B cell (primary cell): Measurements from ENCODE around the gene CES3.

Experiments used
- CTCF ChIP-seq: fragments of 200-600 bp; IDR thresholded peaks from one replicate; pipeline ENCODE4 v1.8.0; 2022; ENCODE audit warnings: antibody characterized with exemption, mild to moderate bottlenecking
- EZH2 ChIP-seq: IDR thresholded peaks from 2 replicates; pipeline ENCODE4 v1.6.1; 2012; ENCODE audit warnings: borderline replicate concordance, low read depth, mild to moderate bottlenecking, moderate library complexity, low read length; ENCODE audit not compliant: insufficient read depth, poor library complexity, severe bottlenecking

DNA sequence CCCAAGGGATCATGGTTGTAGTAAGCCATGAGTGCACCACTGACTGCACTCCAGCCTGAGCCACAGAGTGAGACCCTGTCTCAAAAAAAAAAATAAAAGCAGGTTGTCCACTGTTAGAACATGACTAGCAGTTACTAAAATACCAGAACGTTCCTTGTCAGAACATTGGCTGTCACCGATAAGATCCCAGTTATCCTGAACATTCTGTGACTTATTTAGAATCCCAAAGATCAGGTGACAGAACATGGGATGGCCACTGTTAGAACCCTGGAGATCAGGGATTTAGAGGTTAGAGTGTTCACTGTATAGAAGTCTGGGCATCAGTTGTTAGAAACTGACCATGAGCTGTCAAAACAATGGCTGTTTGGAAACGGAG, 35.9 kb downstream of the CES3 start:
- no peak for TF ChIP-seq CTCF
- TF ChIP-seq EZH2: no peak
